ENCODE data around the gene CTSF.
A peak's percentile ranks its signal among the peaks of the same experiment; 100 is the strongest.
"Not testable (repeated sequence)": the region's sequence is repeated elsewhere in the genome, so short reads cannot be mapped to it uniquely, and the experiment has no call there.

The CTSF gene

GRCh38 chr11:66568124-66568916 is at the start of gene CTSF:
Gene CTSF, minus strand, starts transcription at chr11:66568606. Its CDS starts 120 bp downstream, at chr11:66568486.
- DNase-seq: peak; percentile 3

GRCh38 chr11:66617155-66617834 is 48.9 kb upstream of the CTSF start:
- DNase-seq: peak; percentile 45

- peak; percentile 97 for DNase-seq
These were observed 48.2 kb upstream of the CTSF start, which contains the start of gene RBM14 for GRCh38 chr11:66616379-66617154. Gene RBM14, plus strand, starts transcription at chr11:66616630. Its CDS starts 91 bp downstream, at chr11:66616721.

- DNase-seq: no peak
These were observed 45.7 kb upstream of the CTSF start for GRCh38 chr11:66614073-66614472.

- no peak for DNase-seq
These were observed 44.1 kb upstream of the CTSF start for GRCh38 chr11:66612458-66612857.

- DNase-seq: no peak
These were observed 41.6 kb upstream of the CTSF start for GRCh38 chr11:66609721-66610617.

GRCh38 chr11:66607126-66607834 is 38.9 kb upstream of the CTSF start:
- DNase-seq: no peak

GRCh38 chr11:66606608-66607007 is 38.2 kb upstream of the CTSF start:
- not testable (repeated sequence) for DNase-seq

GRCh38 chr11:66604155-66604554 is 35.7 kb upstream of the CTSF start:
- no peak for DNase-seq

- DNase-seq: no peak
These were observed 34.7 kb upstream of the CTSF start for GRCh38 chr11:66603072-66603471.

GRCh38 chr11:66600631-66601233 is 32.3 kb upstream of the CTSF start:
- no peak for DNase-seq

GRCh38 chr11:66600219-66600618 is 31.8 kb upstream of the CTSF start:
- no peak for DNase-seq

GRCh38 chr11:66598993-66599392 is 30.6 kb upstream of the CTSF start:
- no peak for DNase-seq

GRCh38 chr11:66595245-66595904 is 27.0 kb upstream of the CTSF start:
- no peak for DNase-seq

GRCh38 chr11:66593650-66594049 is 25.2 kb upstream of the CTSF start:
- DNase-seq: no peak

- no peak for DNase-seq
These were observed 24.9 kb upstream of the CTSF start for GRCh38 chr11:66593303-66593635.

- peak; percentile 82 for DNase-seq
These were observed 24.3 kb upstream of the CTSF start, which contains the start of the genes CCDC87 and CCS for GRCh38 chr11:66592457-66593302. Gene CCDC87, minus strand, starts transcription at chr11:66593063. Its CDS starts 48 bp downstream, at chr11:66593015. Gene CCS, plus strand, starts transcription at chr11:66593185. Its CDS starts 77 bp downstream, at chr11:66593262.

GRCh38 chr11:66591175-66591574 is 22.8 kb upstream of the CTSF start:
- no peak for DNase-seq

- DNase-seq: no peak
These were observed 21.7 kb upstream of the CTSF start for GRCh38 chr11:66589996-66590675.
